H1 (cell line): ENCODE data around the gene ZNF516. TPM values are rescaled to one million over a fixed set of nuclear protein-coding genes. Genes with fewer than 3 reads are reported as not detected.

ENCODE experiments used
- CTCF ChIA-PET: fragments of 300-600 bp; sonication (Branson Sonifier 250); formaldehyde crosslinking; loops from one replicate; lab custom pipeline; 2021; ENCODE audit not compliant: partially characterized antibody; lab: Charles Lee
- POLR2A ChIA-PET: fragments of 300-600 bp; sonication (Branson Sonifier 250); formaldehyde crosslinking; loops from one replicate; lab custom pipeline; 2021; ENCODE audit warnings: inconsistent platforms; ENCODE audit not compliant: partially characterized antibody; lab: Charles Lee
- DNase-seq, 2 experiments: peaks; one replicate each; pipeline versions ENCODE4 v3.0.0 to v3.0.0-alpha.2; 2010 to 2022; ENCODE audit warnings: low spot score in 2 of 2, low read depth in 1 of 2, mixed read lengths in 1 of 2
- FAIRE-seq: peaks from 2 replicates; lab custom pipeline; 2011; peaks lifted over from hg19 to GRCh38; lab: Jason Lieb, UNC
- H2AFZ ChIP-seq: 2 replicates; pipeline ENCODE4 v1.8.1; 2012; ENCODE audit warnings: low read length, inconsistent platforms
- H2AK5ac ChIP-seq: 2 replicates; pipeline ENCODE4 v1.6.1; 2013; ENCODE audit warnings: low read depth, low read length
- H2BK120ac ChIP-seq: replicated peaks from 2 replicates; pipeline ENCODE3; 2013; ENCODE audit warnings: low read depth, low read length, inconsistent platforms
- H2BK12ac ChIP-seq: 2 replicates; pipeline ENCODE4 v1.6.1; 2013; ENCODE audit warnings: low read depth, low read length
- H2BK15ac ChIP-seq: 2 replicates; pipeline ENCODE4 v1.6.1; 2013; ENCODE audit warnings: low read length
- H2BK20ac ChIP-seq: 2 replicates; pipeline ENCODE4 v1.6.1; 2013; ENCODE audit warnings: low read length
- H2BK5ac ChIP-seq: 2 replicates; pipeline ENCODE4 v1.6.1; 2013; ENCODE audit warnings: low read depth, low read length
- H3K14ac ChIP-seq: 2 replicates; pipeline ENCODE4 v1.6.1; 2013; ENCODE audit warnings: inconsistent platforms; ENCODE audit not compliant: insufficient read length
- H3K18ac ChIP-seq: 2 replicates; pipeline ENCODE4 v1.6.1; 2013; ENCODE audit warnings: low read length; ENCODE audit errors: extremely low read depth
- H3K23ac ChIP-seq: 2 replicates; pipeline ENCODE4 v1.6.1; 2013; ENCODE audit warnings: inconsistent platforms; ENCODE audit not compliant: insufficient read length
- H3K23me2 ChIP-seq: 2 replicates; pipeline ENCODE4 v1.6.1; 2013; ENCODE audit warnings: low read depth, low read length
- H3K27ac ChIP-seq: 2 replicates; pipeline ENCODE4 v1.6.1; 2011; ENCODE audit warnings: low read depth, low read length, inconsistent platforms
- H3K27me3 ChIP-seq, 4 experiments: replicated peaks in 1 of 4; 1 replicate in 1 of 4; 2 replicates in 3 of 4; pipeline versions ENCODE4 v1.6.1 to v1.8.1; 2011 to 2013; ENCODE audit warnings: low read length in 3 of 4, mild to moderate bottlenecking in 3 of 4, inconsistent platforms in 2 of 4, mixed read lengths in 2 of 4, moderate library complexity in 1 of 4; ENCODE audit not compliant: control insufficient read depth in 3 of 4, insufficient read depth in 3 of 4; ENCODE audit errors: extremely low read depth in 1 of 4
- H3K36me3 ChIP-seq, 4 experiments: 2 replicates each; pipeline versions ENCODE4 v1.6.1 to v1.8.1; 2011 to 2013; ENCODE audit warnings: mild to moderate bottlenecking in 4 of 4, low read length in 3 of 4, moderate library complexity in 2 of 4, control low read depth in 1 of 4, inconsistent platforms in 1 of 4; ENCODE audit not compliant: insufficient read depth in 4 of 4, control insufficient read depth in 2 of 4
- H3K4ac ChIP-seq: replicated peaks from 2 replicates; pipeline ENCODE3; 2013; ENCODE audit warnings: low read length, low read depth, mixed read lengths, inconsistent platforms; ENCODE audit not compliant: insufficient read length
- H3K4me1 ChIP-seq, 4 experiments: replicated peaks in 1 of 4; 1 replicate in 1 of 4; 2 replicates in 3 of 4; pipeline versions ENCODE4 v1.6.1 to v1.8.1; 2011 to 2013; ENCODE audit warnings: low read length in 3 of 4, inconsistent platforms in 2 of 4, mixed read lengths in 1 of 4; ENCODE audit not compliant: insufficient read depth in 4 of 4, control insufficient read depth in 3 of 4
- H3K4me2 ChIP-seq, 2 experiments: 2 replicates each; pipeline versions ENCODE4 v1.6.1 to v1.8.1; 2011 to 2013; ENCODE audit warnings: low read depth in 2 of 2, low read length in 2 of 2, control low read depth in 1 of 2, inconsistent platforms in 1 of 2, mild to moderate bottlenecking in 1 of 2; ENCODE audit not compliant: insufficient read depth in 1 of 2
- H3K4me3 ChIP-seq, 4 experiments: fragments of 200-600, 300-600 bp in 1 of 4; sonication (generic), shearing (Covaris generic), sonication (Bioruptor Twin) in 1 of 4; 2 replicates each; pipeline versions ENCODE4 v1.5.1 to v1.8.1; 2011 to 2016; ENCODE audit warnings: low read length in 4 of 4, low read depth in 3 of 4, control low read depth in 2 of 4, inconsistent platforms in 2 of 4, mild to moderate bottlenecking in 2 of 4, mixed read lengths in 1 of 4, moderate library complexity in 1 of 4; ENCODE audit not compliant: insufficient read depth in 2 of 4; ENCODE audit errors: extremely low read depth in 1 of 4
- H3K56ac ChIP-seq: replicated peaks from 2 replicates; pipeline ENCODE3; 2013; ENCODE audit warnings: low read depth, mild to moderate bottlenecking, mixed read lengths, low read length, inconsistent platforms; ENCODE audit not compliant: insufficient read length
- H3K79me1 ChIP-seq: 2 replicates; pipeline ENCODE4 v1.6.1; 2013; ENCODE audit warnings: low read depth, low read length, control low read depth
- H3K79me2 ChIP-seq, 2 experiments: 2 replicates each; pipeline versions ENCODE4 v1.6.1 to v1.8.1; 2012 to 2013; ENCODE audit warnings: low read length in 2 of 2, mild to moderate bottlenecking in 2 of 2, inconsistent platforms in 1 of 2; ENCODE audit not compliant: insufficient read depth in 2 of 2, control insufficient read depth in 1 of 2
- H3K9ac ChIP-seq, 4 experiments: replicated peaks in 1 of 4; 1 replicate in 1 of 4; 2 replicates in 3 of 4; pipeline versions ENCODE4 v1.6.1 to v1.8.1; 2011 to 2013; ENCODE audit warnings: low read depth in 3 of 4, low read length in 3 of 4, control low read depth in 2 of 4, mild to moderate bottlenecking in 2 of 4, moderate library complexity in 2 of 4, inconsistent platforms in 1 of 4; ENCODE audit errors: extremely low read depth in 1 of 4
- H3K9me3 ChIP-seq, 2 experiments: 2 replicates each; pipeline versions ENCODE4 v1.6.1 to v1.8.1; 2012 to 2013; ENCODE audit warnings: mild to moderate bottlenecking in 2 of 2, moderate library complexity in 2 of 2, control low read depth in 1 of 2, inconsistent platforms in 1 of 2, low read depth in 1 of 2, low read length in 1 of 2, mixed read lengths in 1 of 2; ENCODE audit not compliant: insufficient read depth in 2 of 2
- H4K20me1 ChIP-seq, 2 experiments: replicated peaks in 1 of 2; 2 replicates each; pipeline versions ENCODE3 to v1.8.1; 2011 to 2013; ENCODE audit warnings: inconsistent platforms in 2 of 2, low read length in 2 of 2, mild to moderate bottlenecking in 1 of 2; ENCODE audit not compliant: insufficient read depth in 2 of 2, control insufficient read depth in 1 of 2
- H4K5ac ChIP-seq: 2 replicates; pipeline ENCODE4 v1.6.1; 2013; ENCODE audit warnings: low read length, low read depth, mixed read lengths, inconsistent platforms; ENCODE audit not compliant: insufficient read length
- H4K8ac ChIP-seq: 2 replicates; pipeline ENCODE4 v1.8.0; 2013; ENCODE audit warnings: mild to moderate bottlenecking, moderate library complexity, low read length, inconsistent platforms; ENCODE audit not compliant: insufficient read depth; ENCODE audit errors: extremely low read depth
- H4K91ac ChIP-seq: replicated peaks from 2 replicates; pipeline ENCODE3; 2013; ENCODE audit warnings: low read length, mixed read lengths, inconsistent platforms; ENCODE audit not compliant: insufficient read length
- BCL11A ChIP-seq, 2 experiments: IDR thresholded peaks; one replicate each; pipeline ENCODE4 v1.6.1; 2011; ENCODE audit warnings: low read depth in 2 of 2, low read length in 2 of 2, mild to moderate bottlenecking in 2 of 2
- EZH2 ChIP-seq: fragments of 200-600 bp; sonication (generic); IDR thresholded peaks from 2 replicates; pipeline ENCODE4 v1.7.1; 2012; ENCODE audit warnings: low read depth, mild to moderate bottlenecking, moderate library complexity, low read length, inconsistent platforms; ENCODE audit not compliant: severe bottlenecking
- NANOG ChIP-seq: IDR thresholded peaks from 2 replicates; pipeline ENCODE4 v1.6.1; 2011; ENCODE audit warnings: low read length, low read depth, mild to moderate bottlenecking, inconsistent platforms; ENCODE audit not compliant: insufficient read depth, poor library complexity, severe bottlenecking
- POLR2A ChIP-seq, 2 experiments: IDR thresholded peaks; 1 replicate in 1 of 2; 2 replicates in 1 of 2; pipeline ENCODE4 v1.6.1; 2011; ENCODE audit warnings: low read depth in 2 of 2, low read length in 2 of 2, mild to moderate bottlenecking in 2 of 2; ENCODE audit errors: control extremely low read depth in 1 of 2
- RAD21 ChIP-seq, 2 experiments: IDR thresholded peaks in 1 of 2; conservative IDR thresholded peaks in 1 of 2; 2 replicates each; pipeline ENCODE4 v1.6.1; 2011; ENCODE audit warnings: low read depth in 2 of 2, low read length in 2 of 2, improper control_type of control experiment in 1 of 2, inconsistent platforms in 1 of 2, mild to moderate bottlenecking in 1 of 2, moderate library complexity in 1 of 2
- RBBP5 ChIP-seq: IDR thresholded peaks from 2 replicates; pipeline ENCODE4 v1.7.1; 2012; ENCODE audit warnings: low read depth, mild to moderate bottlenecking, inconsistent platforms, low read length, moderate library complexity, borderline replicate concordance
- SIN3A ChIP-seq, 2 experiments: IDR thresholded peaks in 1 of 2; conservative IDR thresholded peaks in 1 of 2; 2 replicates each; pipeline ENCODE4 v1.6.1; 2011 to 2012; ENCODE audit warnings: low read length in 2 of 2, improper control_type of control experiment in 1 of 2, low read depth in 1 of 2, mild to moderate bottlenecking in 1 of 2
- TAF1 ChIP-seq: IDR thresholded peaks from 2 replicates; pipeline ENCODE4 v1.6.1; 2011; ENCODE audit warnings: mild to moderate bottlenecking, low read depth, low read length
- WGBS, 2 experiments: shearing (Covaris generic) in 1 of 2; methylation state at CpG; one replicate each; pipeline versions ENCODE4 v1.1.6 to v1.1.7; 2013 to 2015; ENCODE audit warnings: low lambda C conversion rate in 2 of 2, mixed read lengths in 2 of 2, inconsistent platforms in 1 of 2, low coverage in 1 of 2, missing lambda C conversion rate in 1 of 2; ENCODE audit not compliant: insufficient replicate concordance in 2 of 2, insufficient coverage in 1 of 2, insufficient read length in 1 of 2; ENCODE audit errors: extremely low coverage in 1 of 2, missing lambda C conversion rate in 1 of 2; 5-methylcytosine and 5-hydroxymethylcytosine counted together
- polyA plus RNA-seq, 7 experiments: library from polyadenylated mRNA; depleted of rRNA in 3 of 7; stranded (reverse) in 5 of 7; unstranded in 2 of 7; fragments of >200 nt in 5 of 7; fragments of 200-250 nt in 2 of 7; gene quantifications; 1 replicate in 5 of 7; 2 replicates in 1 of 7; 4 replicates in 1 of 7; pipeline versions ENCODE4 v1.2.1 to v1.2.3, GENCODE V29; 2011 to 2013; ENCODE audit warnings: missing spikeins in 2 of 7, mixed read lengths in 2 of 7
- total RNA-seq: library from RNA; stranded (reverse); fragmentation: NEBNext Ultra II Directional; extraction: Animal tissue kit (Norgen Biotek cat#: 25700); gene quantifications from 2 replicates; pipeline ENCODE4 v1.2.1, GENCODE V29; 2021
- TF ChIP-seq, protein P1 (sequence below): IDR thresholded peaks from 2 replicates; pipeline ENCODE4 v1.6.1; 2012; ENCODE audit warnings: inconsistent platforms

The ZNF516 gene
- total and polyA plus RNA-seq, 2 of the 8 experiments (the other 6 are each of a cell fraction or from before 2014, with no cell fraction given), result 7.3 to 17.0 TPM

- ChIA-PET CTCF (no interaction called here), POLR2A (interaction anchor here (1.2 to 3.6 kb wide), 4 partner anchors 9 to 25 kb away, joined by 3 to 14 read pairs (median 13); no protein-coding TSS in a partner anchor)
- H3K18ac ChIP-seq, result no peak overlapping the region; the same call in 1 of the 2 replicates
- H3K14ac ChIP-seq, result no peak overlapping the region
- no peak overlapping the region for H3K23ac ChIP-seq
- H3K79me2 ChIP-seq, result peaks cover 0 to 10% of the 10 kb centered on the region in 2 experiments; a peak in 2 of 4 replicates
- no peak overlapping the region for H2BK12ac ChIP-seq
- no peak overlapping the region for H2AFZ ChIP-seq
- H3K79me1 ChIP-seq, result no peaks in the 10 kb centered on the region
- H3K27me3 ChIP-seq, result peaks cover 8 to 29% (median 17%) of the 10 kb centered on the region in 4 experiments
- peaks cover 28% of the 10 kb centered on the region for H3K23me2 ChIP-seq
- no peak overlapping the region for H2AK5ac ChIP-seq
- no peak overlapping the region for H2BK5ac ChIP-seq
- WGBS, 2 experiments, result 0% methylated on average over 20 of the region's 56 CpGs; no CpG with 5 or more reads in 1 of the 2 experiments
- no peak overlapping the region for H2BK15ac ChIP-seq
- FAIRE-seq, result no peak
- H3K56ac ChIP-seq, result peak overlapping the region; percentile 37
- no peak overlapping the region for H3K27ac ChIP-seq
- peak overlapping the region; percentile 90 for H4K8ac ChIP-seq
- TF ChIP-seq RAD21 (IDR thresholded peaks at IDR 0.05 in 1 of 2, conservative IDR thresholded peaks at IDR 0.05 in 1 of 2; ENCODE audit: low read depth in 2 of 2, low read length in 2 of 2) (no peak), TAF1 (peak; percentile 20; the same call in 1 of the 2 replicates), BCL11A (IDR thresholded peaks at IDR 0.05; ENCODE audit: low read depth in 2 of 2, low read length in 2 of 2) (no peak), POLR2A (IDR thresholded peaks at IDR 0.05; ENCODE audit: control extremely low read depth in 1 of 2, low read depth in 2 of 2, low read length in 2 of 2) (peak in 1 of 2 experiments; percentile 27; a peak in 1 of 3 replicates), NANOG (no peak), EZH2 (no peak), SIN3A (conservative IDR thresholded peaks at IDR 0.05 in 1 of 2, IDR thresholded peaks at IDR 0.05 in 1 of 2; ENCODE audit: low read depth in 1 of 2, low read length in 2 of 2) (no peak), RBBP5 (0 out of 2 replicates have a peak, but pooled peaks have one; percentile 26)
- TF ChIP-seq, protein P1, sequence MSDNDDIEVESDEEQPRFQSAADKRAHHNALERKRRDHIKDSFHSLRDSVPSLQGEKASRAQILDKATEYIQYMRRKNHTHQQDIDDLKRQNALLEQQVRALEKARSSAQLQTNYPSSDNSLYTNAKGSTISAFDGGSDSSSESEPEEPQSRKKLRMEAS, result no peak
- H4K5ac ChIP-seq, result no peak overlapping the region
- DNase-seq, result no peak
- H3K4ac ChIP-seq, result no peak overlapping the region
- no peaks in the 10 kb centered on the region for H3K36me3 ChIP-seq
- H3K4me2 ChIP-seq, result peak overlapping the region; percentile 91 to 98
- H3K4me1 ChIP-seq, result peaks cover 3 to 10% (median 5%) of the 10 kb centered on the region in 4 experiments
- no peak overlapping the region for H2BK20ac ChIP-seq
- no peaks in the 10 kb centered on the region for H3K9me3 ChIP-seq
- no peak overlapping the region for H4K91ac ChIP-seq
- H3K4me3 ChIP-seq, result peak overlapping the region; percentile 54 to 69 (median 65)
- no peak overlapping the region for H2BK120ac ChIP-seq
- peaks cover 0 to 2% of the 10 kb centered on the region in 2 experiments for H4K20me1 ChIP-seq
- no peak overlapping the region; a peak in 1 of 7 replicates for H3K9ac ChIP-seq
Measured at GRCh38 chr18:76494231-76495005, 624 bp downstream of the ZNF516 start.
